ENCODE measurements around the gene CCDC178.

The CCDC178 gene

GRCh38 chr18:33113416-33113815 is 327.1 kb downstream of the CCDC178 start:
- no peak for DNase-seq

GRCh38 chr18:33107511-33107910 is 333.0 kb downstream of the CCDC178 start:
- peak in 1 of 2 experiments; percentile 5 for DNase-seq

GRCh38 chr18:33101316-33101715 is 339.2 kb downstream of the CCDC178 start:
- no peak for DNase-seq

GRCh38 chr18:33099626-33100025 is 340.9 kb downstream of the CCDC178 start:
- no peak for DNase-seq

GRCh38 chr18:33097126-33097525 is 343.4 kb downstream of the CCDC178 start:
- no peak for DNase-seq

GRCh38 chr18:33090461-33090860 is 350.1 kb downstream of the CCDC178 start:
- DNase-seq = no peak

- no peak for DNase-seq
Observed at GRCh38 chr18:33076601-33077000, 363.9 kb downstream of the CCDC178 start.

- DNase-seq = no peak
Observed at GRCh38 chr18:33074125-33074524, 366.4 kb downstream of the CCDC178 start.

- no peak for DNase-seq
Observed at GRCh38 chr18:33062834-33063364, 377.6 kb downstream of the CCDC178 start.

- no peak for DNase-seq
Observed at GRCh38 chr18:33052886-33053285, 387.6 kb downstream of the CCDC178 start.

GRCh38 chr18:33051407-33051806 is 389.1 kb downstream of the CCDC178 start:
- peak; percentile 67 to 80 for DNase-seq

- DNase-seq = no peak
Observed at GRCh38 chr18:33040213-33040612, 400.3 kb downstream of the CCDC178 start.

- DNase-seq = no peak
Observed at GRCh38 chr18:33034945-33035344, 405.6 kb downstream of the CCDC178 start.

- no peak for DNase-seq
Observed at GRCh38 chr18:33034212-33034611, 406.3 kb downstream of the CCDC178 start.

- no peak for DNase-seq
Observed at GRCh38 chr18:33022370-33022769, 418.2 kb downstream of the CCDC178 start.

GRCh38 chr18:33020877-33021276 is 419.6 kb downstream of the CCDC178 start:
- no peak for DNase-seq

GRCh38 chr18:33014060-33014796 is 426.3 kb downstream of the CCDC178 start:
- no peak for DNase-seq

GRCh38 chr18:33010149-33010548 is 430.4 kb downstream of the CCDC178 start:
- DNase-seq = no peak

- no peak for DNase-seq
Observed at GRCh38 chr18:32998921-32999320, 441.6 kb downstream of the CCDC178 start.

- DNase-seq = no peak
Observed at GRCh38 chr18:32998285-32998684, 442.2 kb downstream of the CCDC178 start.

- DNase-seq = no peak
Observed at GRCh38 chr18:32983721-32984120, 456.8 kb downstream of the CCDC178 start.

- no peak for DNase-seq
Observed at GRCh38 chr18:32980896-32981295, 459.6 kb downstream of the CCDC178 start.

GRCh38 chr18:32975501-32975900 is 465.0 kb downstream of the CCDC178 start:
- DNase-seq = no peak

GRCh38 chr18:32975163-32975436 is 465.4 kb downstream of the CCDC178 start:
- no peak for DNase-seq

All from NCI-H526 (cell line).